Measurements from ENCODE around the gene NEK7.

- TF ChIP-seq, protein P1, sequence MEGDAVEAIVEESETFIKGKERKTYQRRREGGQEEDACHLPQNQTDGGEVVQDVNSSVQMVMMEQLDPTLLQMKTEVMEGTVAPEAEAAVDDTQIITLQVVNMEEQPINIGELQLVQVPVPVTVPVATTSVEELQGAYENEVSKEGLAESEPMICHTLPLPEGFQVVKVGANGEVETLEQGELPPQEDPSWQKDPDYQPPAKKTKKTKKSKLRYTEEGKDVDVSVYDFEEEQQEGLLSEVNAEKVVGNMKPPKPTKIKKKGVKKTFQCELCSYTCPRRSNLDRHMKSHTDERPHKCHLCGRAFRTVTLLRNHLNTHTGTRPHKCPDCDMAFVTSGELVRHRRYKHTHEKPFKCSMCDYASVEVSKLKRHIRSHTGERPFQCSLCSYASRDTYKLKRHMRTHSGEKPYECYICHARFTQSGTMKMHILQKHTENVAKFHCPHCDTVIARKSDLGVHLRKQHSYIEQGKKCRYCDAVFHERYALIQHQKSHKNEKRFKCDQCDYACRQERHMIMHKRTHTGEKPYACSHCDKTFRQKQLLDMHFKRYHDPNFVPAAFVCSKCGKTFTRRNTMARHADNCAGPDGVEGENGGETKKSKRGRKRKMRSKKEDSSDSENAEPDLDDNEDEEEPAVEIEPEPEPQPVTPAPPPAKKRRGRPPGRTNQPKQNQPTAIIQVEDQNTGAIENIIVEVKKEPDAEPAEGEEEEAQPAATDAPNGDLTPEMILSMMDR (IDR thresholded peaks at IDR 0.05), result no peak
- TF ChIP-seq POLR2A (IDR thresholded peaks at IDR 0.05), result no peak
Observed at GRCh38 chr1:198161718-198162090, 4.9 kb downstream of the NEK7 start.
